Lower lobe of right lung (tissue), 2 donors: ENCODE results near the gene CARS2. TPM values are rescaled to one million over a fixed set of nuclear protein-coding genes. Genes with fewer than 3 reads are reported as not detected.

Source experiments
- ATAC-seq, 2 donors: fragments of 200-7000 bp; cut with Tn5 transposase; one replicate each; pipeline ENCODE4 v1.9.1; 2020 to 2022; ENCODE audit warnings: mild to moderate bottlenecking in 2 of 2, moderate library complexity in 2 of 2
- DNase-seq: peaks from one replicate; pipeline ENCODE4 v3.0.0-alpha.2; 2020
- H3K27ac ChIP-seq: fragments of 200-600 bp; one replicate; pipeline ENCODE4 v1.8.0; 2022
- H3K27me3 ChIP-seq: fragments of 200-600 bp; one replicate; pipeline ENCODE4 v1.8.0; 2022; ENCODE audit warnings: low read depth
- H3K36me3 ChIP-seq: fragments of 200-600 bp; one replicate; pipeline ENCODE4 v1.8.0; 2022; ENCODE audit warnings: mild to moderate bottlenecking
- H3K4me1 ChIP-seq: fragments of 200-600 bp; one replicate; pipeline ENCODE4 v1.8.0; 2022
- H3K4me3 ChIP-seq: fragments of 200-600 bp; one replicate; pipeline ENCODE4 v1.8.0; 2022; ENCODE audit warnings: mild to moderate bottlenecking
- H3K9me3 ChIP-seq: fragments of 200-600 bp; one replicate; pipeline ENCODE4 v1.8.0; 2022
- intact Hi-C: fragments of 100-400 bp; cut with DNase I; formaldehyde crosslinking; loops from one replicate; pipeline ENCODE4 v1.11.0; 2022
- total RNA-seq: library from RNA; stranded (reverse); fragmentation: NEBNext Ultra II Directional; extraction: Animal tissue kit (Norgen Biotek cat#: 25700); gene quantifications from one replicate; pipeline ENCODE4 v1.2.1, GENCODE V29; 2021
- TF ChIP-seq, protein P1 (sequence below): fragments of 200-600 bp; IDR thresholded peaks from one replicate; pipeline ENCODE4 v1.8.0; 2022; ENCODE audit warnings: antibody characterized with exemption, mild to moderate bottlenecking
- donor health status: DM: no; HTN: yes; CAD: no; lungs with severe emphysema.

Gene CARS2
- total RNA-seq, 1 donor from 2014 or later = 70.3 TPM

- no peak for DNase-seq
- Histone ChIP-seq H3K4me1 (peaks cover 9% of the 10 kb centered on the region), H3K27ac (no peak overlapping the region), H3K9me3 (no peaks in the 10 kb centered on the region), H3K27me3 (no peaks in the 10 kb centered on the region), H3K36me3 (peaks cover 70% of the 10 kb centered on the region), H3K4me3 (no peak overlapping the region)
- no peak for ATAC-seq
- intact Hi-C loops = no loop called here
- TF ChIP-seq, protein P1, sequence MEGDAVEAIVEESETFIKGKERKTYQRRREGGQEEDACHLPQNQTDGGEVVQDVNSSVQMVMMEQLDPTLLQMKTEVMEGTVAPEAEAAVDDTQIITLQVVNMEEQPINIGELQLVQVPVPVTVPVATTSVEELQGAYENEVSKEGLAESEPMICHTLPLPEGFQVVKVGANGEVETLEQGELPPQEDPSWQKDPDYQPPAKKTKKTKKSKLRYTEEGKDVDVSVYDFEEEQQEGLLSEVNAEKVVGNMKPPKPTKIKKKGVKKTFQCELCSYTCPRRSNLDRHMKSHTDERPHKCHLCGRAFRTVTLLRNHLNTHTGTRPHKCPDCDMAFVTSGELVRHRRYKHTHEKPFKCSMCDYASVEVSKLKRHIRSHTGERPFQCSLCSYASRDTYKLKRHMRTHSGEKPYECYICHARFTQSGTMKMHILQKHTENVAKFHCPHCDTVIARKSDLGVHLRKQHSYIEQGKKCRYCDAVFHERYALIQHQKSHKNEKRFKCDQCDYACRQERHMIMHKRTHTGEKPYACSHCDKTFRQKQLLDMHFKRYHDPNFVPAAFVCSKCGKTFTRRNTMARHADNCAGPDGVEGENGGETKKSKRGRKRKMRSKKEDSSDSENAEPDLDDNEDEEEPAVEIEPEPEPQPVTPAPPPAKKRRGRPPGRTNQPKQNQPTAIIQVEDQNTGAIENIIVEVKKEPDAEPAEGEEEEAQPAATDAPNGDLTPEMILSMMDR = no peak
Observed at GRCh38 chr13:110648848-110649421, 57.0 kb downstream of the CARS2 start.

GRCh38 chr13:110648146-110648819 lies 57.6 kb downstream of the CARS2 start:
- H3K27me3 ChIP-seq = no peaks in the 10 kb centered on the region
- peaks cover 9% of the 10 kb centered on the region for H3K4me1 ChIP-seq
- TF ChIP-seq, protein P1 = no peak
- H3K9me3 ChIP-seq = no peaks in the 10 kb centered on the region
- H3K4me3 ChIP-seq = no peak overlapping the region
- intact Hi-C loops = no loop called here
- H3K27ac ChIP-seq = no peak overlapping the region
- peaks cover 71% of the 10 kb centered on the region for H3K36me3 ChIP-seq
- no peak for DNase-seq
- ATAC-seq = no peak

GRCh38 chr13:110647365-110647737 lies 58.6 kb downstream of the CARS2 start:
- peaks cover 9% of the 10 kb centered on the region for H3K4me1 ChIP-seq
- intact Hi-C loops = no loop called here
- H3K36me3 ChIP-seq = peaks cover 74% of the 10 kb centered on the region
- DNase-seq = no peak
- no peaks in the 10 kb centered on the region for H3K27me3 ChIP-seq
- H3K9me3 ChIP-seq = no peaks in the 10 kb centered on the region
- no peak overlapping the region for H3K27ac ChIP-seq
- TF ChIP-seq, protein P1 = no peak
- H3K4me3 ChIP-seq = no peak overlapping the region
- no peak for ATAC-seq

GRCh38 chr13:110646442-110647364 lies 59.2 kb downstream of the CARS2 start:
- no peak for ATAC-seq
- Histone ChIP-seq H3K4me3 (no peak overlapping the region), H3K36me3 (peaks cover 76% of the 10 kb centered on the region), H3K9me3 (no peaks in the 10 kb centered on the region), H3K27ac (no peak overlapping the region), H3K27me3 (no peaks in the 10 kb centered on the region), H3K4me1 (peaks cover 9% of the 10 kb centered on the region)
- DNase-seq = no peak
- TF ChIP-seq, protein P1 = no peak
- intact Hi-C loops = no loop called here

DNA sequence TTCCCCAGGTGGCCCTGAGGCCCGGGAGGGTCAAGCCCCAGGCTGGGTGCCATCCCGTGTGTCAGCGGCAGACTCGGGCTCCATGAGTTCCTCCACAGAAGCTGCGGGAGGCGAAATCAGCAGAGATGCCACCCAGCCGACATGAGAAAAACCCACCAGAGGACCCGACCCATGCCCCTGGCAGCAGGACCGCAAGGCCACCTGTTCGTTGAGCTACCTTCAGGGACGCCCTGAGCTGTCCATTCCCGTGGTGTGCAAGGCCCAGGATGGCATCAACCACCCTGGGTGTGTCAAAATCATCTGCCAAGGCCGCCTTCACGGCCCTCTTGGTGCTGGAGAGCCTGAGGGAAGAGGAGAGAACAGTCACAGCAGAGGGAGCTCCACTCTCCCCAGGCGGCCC lies 60.2 kb downstream of the CARS2 start:
- H3K27me3 ChIP-seq = no peaks in the 10 kb centered on the region
- H3K27ac ChIP-seq = no peak overlapping the region
- DNase-seq (no peak), ATAC-seq (no peak)
- H3K36me3 ChIP-seq = peaks cover 76% of the 10 kb centered on the region
- H3K4me3 ChIP-seq = no peak overlapping the region
- peaks cover 9% of the 10 kb centered on the region for H3K4me1 ChIP-seq
- intact Hi-C loops = no loop called here
- TF ChIP-seq, protein P1 = no peak
- no peaks in the 10 kb centered on the region for H3K9me3 ChIP-seq
